Skeletal muscle tissue (tissue), 4 donors: ENCODE data around the gene EDARADD. TPM values are rescaled to one million over a fixed set of nuclear protein-coding genes. Genes with fewer than 3 reads are reported as not detected.
"Not testable (repeated sequence)": the region's sequence is repeated elsewhere in the genome, so short reads cannot be mapped to it uniquely, and the experiment has no call there.

ENCODE experiments used
- H3K27ac ChIP-seq: one replicate; pipeline ENCODE4 v1.7.0; 2013; ENCODE audit warnings: mild to moderate bottlenecking, low read depth, low read length, inconsistent platforms
- H3K27me3 ChIP-seq, 3 donors: one replicate each; pipeline ENCODE4 v1.7.0; 2013; ENCODE audit warnings: low read length in 3 of 3; ENCODE audit not compliant: control insufficient read depth in 3 of 3, insufficient read depth in 3 of 3
- H3K36me3 ChIP-seq, 3 donors: one replicate each; pipeline ENCODE4 v1.7.0; 2013; ENCODE audit warnings: low read length in 3 of 3; ENCODE audit not compliant: control insufficient read depth in 3 of 3, insufficient read depth in 3 of 3
- H3K4me1 ChIP-seq, 3 donors: one replicate each; pipeline ENCODE4 v1.7.0; 2013; ENCODE audit warnings: low read length in 3 of 3, mild to moderate bottlenecking in 3 of 3; ENCODE audit not compliant: control insufficient read depth in 3 of 3, insufficient read depth in 3 of 3
- H3K4me3 ChIP-seq, 3 donors: one replicate each; pipeline ENCODE4 v1.7.0; 2013; ENCODE audit warnings: low read length in 3 of 3
- H3K9ac ChIP-seq, 3 donors: one replicate each; pipeline ENCODE4 v1.7.0; 2013; ENCODE audit warnings: low read length in 3 of 3, mild to moderate bottlenecking in 3 of 3, moderate library complexity in 2 of 3, low read depth in 1 of 3
- H3K9me3 ChIP-seq, 3 donors: one replicate each; pipeline ENCODE4 v1.7.0; 2013; ENCODE audit warnings: low read length in 3 of 3; ENCODE audit not compliant: control insufficient read depth in 3 of 3
- total RNA-seq: library from RNA; depleted of rRNA; stranded (reverse); fragments of >200 nt; gene quantifications from one replicate; pipeline ENCODE4 v1.2.3, GENCODE V29; 2014
- donor health status: Osteomylitis.

The EDARADD gene
- total RNA-seq, 1 donor from 2014 or later = under 0.01 TPM

- H3K27me3 ChIP-seq = no peaks in the 10 kb centered on the region
- H3K9ac ChIP-seq = no peak overlapping the region
- no peaks in the 10 kb centered on the region for H3K9me3 ChIP-seq
- H3K36me3 ChIP-seq = no peaks in the 10 kb centered on the region
- no peaks in the 10 kb centered on the region for H3K4me1 ChIP-seq
- H3K27ac ChIP-seq = no peak overlapping the region
- no peak overlapping the region for H3K4me3 ChIP-seq
Observed at GRCh38 chr1:236458996-236459395, 64.9 kb downstream of the EDARADD start.

- H3K27ac ChIP-seq = no peak overlapping the region
- no peak overlapping the region for H3K9ac ChIP-seq
- no peaks in the 10 kb centered on the region for H3K4me1 ChIP-seq
- H3K36me3 ChIP-seq = no peaks in the 10 kb centered on the region
- no peaks in the 10 kb centered on the region for H3K9me3 ChIP-seq
- peaks cover 0 to 4% (median 0%) of the 10 kb centered on the region in 3 donors for H3K27me3 ChIP-seq
- H3K4me3 ChIP-seq = no peak overlapping the region
Observed at GRCh38 chr1:236460103-236460502, 66.0 kb downstream of the EDARADD start.

GRCh38 chr1:236464197-236464596 is 70.1 kb downstream of the EDARADD start:
- not testable (repeated sequence) for H3K27ac ChIP-seq, H3K27me3 ChIP-seq, H3K9ac ChIP-seq, H3K9me3 ChIP-seq, H3K4me1 ChIP-seq, H3K4me3 ChIP-seq, H3K36me3 ChIP-seq

- Histone ChIP-seq H3K9me3 (no peaks in the 10 kb centered on the region), H3K36me3 (no peaks in the 10 kb centered on the region), H3K27ac (no peak overlapping the region), H3K27me3 (peaks cover 0 to 8% (median 0%) of the 10 kb centered on the region in 3 donors), H3K4me1 (no peaks in the 10 kb centered on the region), H3K9ac (no peak overlapping the region), H3K4me3 (no peak overlapping the region)
Observed at GRCh38 chr1:236465231-236465958, 71.3 kb downstream of the EDARADD start.

GRCh38 chr1:236465959-236466303 is 71.8 kb downstream of the EDARADD start:
- H3K27me3 ChIP-seq = peaks cover 0 to 8% (median 0%) of the 10 kb centered on the region in 3 donors
- no peaks in the 10 kb centered on the region for H3K36me3 ChIP-seq
- H3K4me1 ChIP-seq = no peaks in the 10 kb centered on the region
- no peak overlapping the region for H3K9ac ChIP-seq
- H3K9me3 ChIP-seq = no peaks in the 10 kb centered on the region
- no peak overlapping the region for H3K4me3 ChIP-seq
- H3K27ac ChIP-seq = no peak overlapping the region

- H3K4me3 ChIP-seq = no peak overlapping the region
- H3K36me3 ChIP-seq = no peaks in the 10 kb centered on the region
- H3K27me3 ChIP-seq = peaks cover 0 to 8% (median 0%) of the 10 kb centered on the region in 3 donors
- no peaks in the 10 kb centered on the region for H3K9me3 ChIP-seq
- H3K9ac ChIP-seq = no peak overlapping the region
- no peak overlapping the region for H3K27ac ChIP-seq
- no peaks in the 10 kb centered on the region for H3K4me1 ChIP-seq
Observed at GRCh38 chr1:236467327-236467641, 73.2 kb downstream of the EDARADD start.

GRCh38 chr1:236468625-236469024 is 74.5 kb downstream of the EDARADD start:
- H3K36me3 ChIP-seq = no peaks in the 10 kb centered on the region

GRCh38 chr1:236469466-236469865 is 75.4 kb downstream of the EDARADD start:
- H3K9me3 ChIP-seq = no peaks in the 10 kb centered on the region
- H3K4me3 ChIP-seq = no peak overlapping the region
- peaks cover 0 to 21% (median 0%) of the 10 kb centered on the region in 3 donors for H3K27me3 ChIP-seq
- H3K4me1 ChIP-seq = no peaks in the 10 kb centered on the region
- no peak overlapping the region for H3K27ac ChIP-seq
- H3K36me3 ChIP-seq = no peaks in the 10 kb centered on the region
- no peak overlapping the region for H3K9ac ChIP-seq

More at GRCh38 chr1:236468625-236469024, 74.5 kb downstream of the EDARADD start:
- H3K4me3 ChIP-seq = no peak overlapping the region
- no peaks in the 10 kb centered on the region for H3K9me3 ChIP-seq
- H3K9ac ChIP-seq = no peak overlapping the region
- H3K27me3 ChIP-seq = peaks cover 0 to 14% (median 0%) of the 10 kb centered on the region in 3 donors
- no peak overlapping the region for H3K27ac ChIP-seq
- no peaks in the 10 kb centered on the region for H3K4me1 ChIP-seq

- H3K27ac ChIP-seq = no peak overlapping the region
- H3K36me3 ChIP-seq = no peaks in the 10 kb centered on the region
- no peaks in the 10 kb centered on the region for H3K9me3 ChIP-seq
- H3K9ac ChIP-seq = no peak overlapping the region
- H3K27me3 ChIP-seq = peaks cover 0 to 12% (median 0%) of the 10 kb centered on the region in 3 donors
- H3K4me3 ChIP-seq = no peak overlapping the region
- H3K4me1 ChIP-seq = no peaks in the 10 kb centered on the region
Observed at GRCh38 chr1:236471096-236471495, 77.0 kb downstream of the EDARADD start.

GRCh38 chr1:236471653-236472052 is 77.6 kb downstream of the EDARADD start:
- no peak overlapping the region for H3K9ac ChIP-seq
- no peaks in the 10 kb centered on the region for H3K36me3 ChIP-seq
- no peaks in the 10 kb centered on the region for H3K9me3 ChIP-seq
- no peak overlapping the region for H3K4me3 ChIP-seq
- peaks cover 0 to 12% (median 0%) of the 10 kb centered on the region in 3 donors for H3K27me3 ChIP-seq
- no peak overlapping the region for H3K27ac ChIP-seq
- H3K4me1 ChIP-seq = no peaks in the 10 kb centered on the region
